ENCODE results near the gene KRTAP20-1. TPM values are rescaled to one million over a fixed set of nuclear protein-coding genes. Genes with fewer than 3 reads are reported as not detected.

Gene KRTAP20-1
- total RNA-seq, 1 donor = not detected

DNA sequence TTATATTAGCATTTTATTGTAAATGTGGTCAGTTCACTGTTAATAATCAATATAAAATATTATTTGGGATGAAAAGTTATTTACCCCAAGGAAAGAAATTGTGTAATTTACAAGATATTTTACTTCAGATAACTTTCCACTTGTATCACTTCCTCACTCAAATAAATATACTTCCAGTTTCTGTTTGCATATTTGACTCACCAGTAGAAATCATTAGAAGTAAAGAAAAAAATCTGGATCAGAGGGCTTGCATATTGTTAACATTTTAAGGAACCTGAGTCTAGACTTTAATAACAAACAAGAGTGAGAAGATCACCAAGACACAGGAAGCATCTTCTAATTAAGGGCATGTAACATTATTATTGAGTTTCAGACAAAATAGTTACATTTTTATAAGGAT, 3.9 kb downstream of the KRTAP20-1 start:
- TF ChIP-seq, protein P1, sequence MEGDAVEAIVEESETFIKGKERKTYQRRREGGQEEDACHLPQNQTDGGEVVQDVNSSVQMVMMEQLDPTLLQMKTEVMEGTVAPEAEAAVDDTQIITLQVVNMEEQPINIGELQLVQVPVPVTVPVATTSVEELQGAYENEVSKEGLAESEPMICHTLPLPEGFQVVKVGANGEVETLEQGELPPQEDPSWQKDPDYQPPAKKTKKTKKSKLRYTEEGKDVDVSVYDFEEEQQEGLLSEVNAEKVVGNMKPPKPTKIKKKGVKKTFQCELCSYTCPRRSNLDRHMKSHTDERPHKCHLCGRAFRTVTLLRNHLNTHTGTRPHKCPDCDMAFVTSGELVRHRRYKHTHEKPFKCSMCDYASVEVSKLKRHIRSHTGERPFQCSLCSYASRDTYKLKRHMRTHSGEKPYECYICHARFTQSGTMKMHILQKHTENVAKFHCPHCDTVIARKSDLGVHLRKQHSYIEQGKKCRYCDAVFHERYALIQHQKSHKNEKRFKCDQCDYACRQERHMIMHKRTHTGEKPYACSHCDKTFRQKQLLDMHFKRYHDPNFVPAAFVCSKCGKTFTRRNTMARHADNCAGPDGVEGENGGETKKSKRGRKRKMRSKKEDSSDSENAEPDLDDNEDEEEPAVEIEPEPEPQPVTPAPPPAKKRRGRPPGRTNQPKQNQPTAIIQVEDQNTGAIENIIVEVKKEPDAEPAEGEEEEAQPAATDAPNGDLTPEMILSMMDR (IDR thresholded peaks at IDR 0.05; ENCODE audit: insufficient read depth, low read length) = no peak
- H3K4me3 ChIP-seq (ENCODE audit: low read depth, low read length) = no peak overlapping the region
- DNase-seq (ENCODE audit: low read depth) = no peak

- DNase-seq (ENCODE audit: low read depth) = no peak
- TF ChIP-seq, protein P1 (IDR thresholded peaks at IDR 0.05; ENCODE audit: insufficient read depth, low read length) = no peak
- H3K4me3 ChIP-seq (ENCODE audit: low read depth, low read length) = no peak within 1 kb of the TSS
Measured at GRCh38 chr21:30620522-30620921, 4.3 kb downstream of the KRTAP20-1 start, which contains the start of gene KRTAP20-4. Gene KRTAP20-4, plus strand, starts transcription at chr21:30620627.

DNA sequence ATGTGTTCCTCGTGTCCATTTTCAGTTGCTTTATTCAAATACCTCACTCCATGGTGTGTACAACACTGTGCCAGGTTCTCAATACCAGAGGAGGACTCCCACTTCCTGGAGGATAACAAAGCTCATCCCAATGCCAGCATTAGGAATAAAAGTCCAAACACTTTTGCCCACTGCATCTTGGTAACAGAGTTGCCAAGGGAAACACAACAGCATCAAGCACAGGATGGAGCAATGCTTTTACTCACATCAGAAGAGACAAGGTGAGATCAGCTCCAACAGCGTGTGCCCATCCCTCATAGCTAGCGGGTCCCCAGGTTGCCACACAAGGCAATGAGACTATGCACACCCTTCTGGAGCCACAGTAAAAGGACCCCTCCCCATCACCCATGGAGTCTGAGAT, 7.1 kb downstream of the KRTAP20-1 start:
- no peak for DNase-seq (ENCODE audit: low read depth)
- TF ChIP-seq, protein P1 (IDR thresholded peaks at IDR 0.05; ENCODE audit: insufficient read depth, low read length) = no peak
- no peak overlapping the region for H3K4me3 ChIP-seq (ENCODE audit: low read depth, low read length)

DNA sequence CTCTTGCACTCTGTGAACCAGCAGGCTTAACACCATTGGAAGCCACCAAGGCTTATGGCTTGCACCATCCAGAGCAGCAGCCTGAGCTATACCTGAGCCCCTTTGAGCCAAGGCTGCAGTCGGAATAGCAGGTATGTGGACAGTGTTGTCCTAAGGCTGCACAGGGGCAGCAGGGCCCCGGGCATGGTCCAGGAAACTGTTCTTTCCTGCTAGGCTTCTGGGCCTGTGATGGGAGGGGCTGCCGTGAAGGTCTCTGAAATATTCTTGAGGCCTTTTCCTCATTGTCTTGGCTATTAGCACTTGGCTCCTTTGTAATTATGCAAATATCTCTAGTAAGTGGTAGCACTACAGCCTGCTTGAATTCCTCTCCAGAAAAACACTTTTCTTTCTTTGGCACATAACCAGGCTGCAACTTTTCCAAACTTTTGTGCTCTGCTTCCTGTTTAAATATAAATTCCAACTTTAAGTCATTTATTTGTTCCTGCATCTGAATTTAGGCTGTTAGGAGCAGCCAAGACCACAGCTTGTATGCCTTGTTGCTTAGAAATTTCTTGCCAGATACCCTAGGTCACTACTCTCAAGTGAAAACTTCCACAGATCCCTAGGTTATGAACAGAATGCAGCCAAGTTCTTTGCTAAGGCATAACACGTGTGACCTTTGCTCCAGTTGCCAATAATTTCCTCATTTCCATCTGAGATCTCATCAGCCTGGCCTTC, 9.4 kb downstream of the KRTAP20-1 start:
- DNase-seq (ENCODE audit: low read depth) = no peak
- no peak overlapping the region for H3K4me3 ChIP-seq (ENCODE audit: low read depth, low read length)
- TF ChIP-seq, protein P1 (IDR thresholded peaks at IDR 0.05; ENCODE audit: insufficient read depth, low read length) = no peak

DNA sequence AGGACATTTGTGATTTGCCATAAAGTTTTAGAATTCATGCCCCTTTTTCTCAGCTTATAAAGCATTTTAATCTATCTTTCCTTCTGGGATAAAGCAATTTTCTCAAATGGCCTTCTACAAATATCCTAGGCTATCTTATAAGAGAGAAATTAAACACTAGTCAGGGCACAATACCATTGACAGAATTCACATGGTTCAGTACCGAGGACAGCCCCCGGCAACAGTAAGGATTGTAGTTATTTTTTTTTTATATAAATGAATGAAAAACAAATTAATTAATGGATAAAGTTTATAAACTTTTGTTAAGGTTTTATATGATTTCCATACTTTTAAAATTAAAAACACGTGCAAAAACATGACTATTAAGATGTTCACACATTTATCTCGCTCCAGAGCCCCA, 11.9 kb downstream of the KRTAP20-1 start:
- no peak overlapping the region for H3K4me3 ChIP-seq (ENCODE audit: low read depth, low read length)
- DNase-seq (ENCODE audit: low read depth) = no peak
- TF ChIP-seq, protein P1 (IDR thresholded peaks at IDR 0.05; ENCODE audit: insufficient read depth, low read length) = no peak

DNA sequence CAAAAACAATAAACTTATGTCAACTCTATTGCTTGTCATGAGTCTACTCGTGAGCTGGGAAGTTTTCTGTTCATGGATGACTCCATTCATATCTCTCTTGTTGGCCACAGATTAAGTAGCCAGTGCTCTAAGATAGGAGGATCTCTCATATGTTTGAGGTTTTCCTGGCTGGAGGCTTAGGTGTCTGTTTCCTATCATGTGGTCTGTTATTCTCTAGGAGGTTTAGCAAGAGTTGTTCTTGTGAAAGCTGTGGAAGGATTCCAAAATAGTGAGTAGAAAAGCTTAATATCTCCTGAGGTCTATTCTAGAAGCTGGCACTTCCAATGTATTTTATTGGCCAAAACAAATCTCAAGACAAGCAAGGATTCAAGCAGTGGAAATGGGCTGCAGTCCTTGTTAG, 13.0 kb downstream of the KRTAP20-1 start:
- no peak overlapping the region for H3K4me3 ChIP-seq (ENCODE audit: low read depth, low read length)
- TF ChIP-seq, protein P1 (IDR thresholded peaks at IDR 0.05; ENCODE audit: insufficient read depth, low read length) = no peak
- DNase-seq (ENCODE audit: low read depth) = no peak

DNA sequence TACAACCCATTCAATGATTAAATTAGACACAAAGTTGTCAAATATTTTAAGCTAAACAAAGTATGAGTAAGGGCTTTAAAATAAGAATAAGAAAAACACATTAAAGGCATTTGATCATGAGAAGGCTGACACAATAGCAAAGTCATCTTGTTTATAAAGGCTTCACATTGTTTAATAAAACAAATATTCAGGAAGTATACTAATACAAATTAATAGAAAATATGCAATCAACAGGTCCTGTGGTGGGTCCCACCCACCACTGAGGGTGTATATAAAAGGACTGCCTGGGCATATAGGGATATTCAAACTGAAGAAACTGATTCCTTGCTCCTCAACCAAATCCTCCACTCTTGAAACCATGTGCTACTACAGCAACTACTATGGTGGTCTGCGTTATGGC, 18.7 kb downstream of the KRTAP20-1 start, which contains the start of gene KRTAP20-2:
TSS of gene KRTAP20-2 (plus strand) at position 301 of the 400 bp plus-strand sequence. CDS start at position 359, 58 bp downstream.
- H3K4me3 ChIP-seq (ENCODE audit: low read depth, low read length) = no peak within 1 kb of the TSS
- TF ChIP-seq, protein P1 (IDR thresholded peaks at IDR 0.05; ENCODE audit: insufficient read depth, low read length) = no peak
- no peak for DNase-seq (ENCODE audit: low read depth)
